ENCODE results near the gene CHRNB4.

Gene CHRNB4

GRCh38 chr15:78650022-78650421 is 9.0 kb upstream of the CHRNB4 start:
- Mint-ChIP-seq H3K4me1 (no peaks in the 10 kb centered on the region), H3K4me3 (no peak overlapping the region), H3K27me3 (no peaks in the 10 kb centered on the region), H3K9me3 (no peaks in the 10 kb centered on the region), H3K27ac (peak overlapping the region; percentile 22 to 28)
- DNase-seq (no peak), ATAC-seq (no peak)

- DNase-seq (no peak), ATAC-seq (no peak)
- no peak overlapping the region for H3K4me3 Mint-ChIP-seq
- H3K4me1 Mint-ChIP-seq = peaks cover 16% of the 10 kb centered on the region
- no peaks in the 10 kb centered on the region for H3K9me3 Mint-ChIP-seq
- no peaks in the 10 kb centered on the region for H3K27me3 Mint-ChIP-seq
- H3K27ac Mint-ChIP-seq = no peak overlapping the region
These were observed 4.0 kb upstream of the CHRNB4 start for GRCh38 chr15:78645009-78645408.

- peaks cover 15% of the 10 kb centered on the region for H3K27me3 Mint-ChIP-seq
- H3K27ac Mint-ChIP-seq = no peak overlapping the region
- ATAC-seq (no peak), DNase-seq (no peak)
- no peaks in the 10 kb centered on the region for H3K9me3 Mint-ChIP-seq
- H3K4me1 Mint-ChIP-seq = peaks cover 16% of the 10 kb centered on the region
- H3K4me3 Mint-ChIP-seq = no peak overlapping the region
These were observed 1.3 kb upstream of the CHRNB4 start for GRCh38 chr15:78642331-78642730.

- no peak for DNase-seq
- ATAC-seq = no peak
- Mint-ChIP-seq H3K27me3 (peaks cover 20% of the 10 kb centered on the region), H3K4me1 (peaks cover 16% of the 10 kb centered on the region), H3K27ac (no peak overlapping the region), H3K9me3 (no peaks in the 10 kb centered on the region), H3K4me3 (peak overlapping the region; percentile 31 to 75)
These were observed 802 bp upstream of the CHRNB4 start for GRCh38 chr15:78641749-78642275.

- Mint-ChIP-seq H3K27ac (no peak overlapping the region), H3K4me3 (peak overlapping the region; percentile 75 to 81), H3K27me3 (peaks cover 23% of the 10 kb centered on the region), H3K4me1 (peaks cover 16% of the 10 kb centered on the region), H3K9me3 (no peaks in the 10 kb centered on the region)
- ATAC-seq (peak; percentile 33), DNase-seq (no peak)
These were observed 396 bp downstream of the CHRNB4 start for GRCh38 chr15:78640527-78641101.

- Mint-ChIP-seq H3K4me1 (peaks cover 16% of the 10 kb centered on the region), H3K27ac (no peak overlapping the region), H3K4me3 (no peak overlapping the region), H3K9me3 (peaks cover under 1 to 1% of the 10 kb centered on the region in 2 donors), H3K27me3 (peaks cover 23% of the 10 kb centered on the region)
- DNase-seq (peak; percentile 41 to 48), ATAC-seq (peak; percentile 70)
These were observed 2.2 kb downstream of the CHRNB4 start for GRCh38 chr15:78638658-78639314.

- Mint-ChIP-seq H3K4me3 (no peak overlapping the region), H3K4me1 (peaks cover 16% of the 10 kb centered on the region), H3K27ac (no peak overlapping the region), H3K27me3 (peaks cover 27% of the 10 kb centered on the region), H3K9me3 (peaks cover 7 to 10% of the 10 kb centered on the region in 2 donors)
- DNase-seq (no peak), ATAC-seq (no peak)
These were observed 3.1 kb downstream of the CHRNB4 start for GRCh38 chr15:78637776-78638435.

GRCh38 chr15:78636378-78636859 is 4.6 kb downstream of the CHRNB4 start:
- H3K4me1 Mint-ChIP-seq = peaks cover 11% of the 10 kb centered on the region
- peaks cover 12 to 15% of the 10 kb centered on the region in 2 donors for H3K9me3 Mint-ChIP-seq
- H3K27ac Mint-ChIP-seq = no peak overlapping the region
- ATAC-seq = no peak
- no peak for DNase-seq
- no peak overlapping the region for H3K4me3 Mint-ChIP-seq
- peaks cover 31% of the 10 kb centered on the region for H3K27me3 Mint-ChIP-seq

GRCh38 chr15:78635346-78635745 is 5.7 kb downstream of the CHRNB4 start:
- H3K4me3 Mint-ChIP-seq = no peak overlapping the region
- peaks cover 31% of the 10 kb centered on the region for H3K27me3 Mint-ChIP-seq
- ATAC-seq (no peak), DNase-seq (no peak)
- no peak overlapping the region for H3K27ac Mint-ChIP-seq
- peaks cover under 1% of the 10 kb centered on the region for H3K4me1 Mint-ChIP-seq
- peaks cover 12 to 15% of the 10 kb centered on the region in 2 donors for H3K9me3 Mint-ChIP-seq

GRCh38 chr15:78634210-78635145 is 6.5 kb downstream of the CHRNB4 start:
- no peak for DNase-seq
- ATAC-seq = no peak
- Mint-ChIP-seq H3K4me1 (no peaks in the 10 kb centered on the region), H3K9me3 (peaks cover 12 to 15% of the 10 kb centered on the region in 2 donors), H3K27ac (no peak overlapping the region), H3K27me3 (peaks cover 31% of the 10 kb centered on the region), H3K4me3 (no peak overlapping the region)

GRCh38 chr15:78633348-78633747 is 7.7 kb downstream of the CHRNB4 start:
- Mint-ChIP-seq H3K27me3 (peaks cover 29% of the 10 kb centered on the region), H3K4me1 (no peaks in the 10 kb centered on the region), H3K9me3 (peaks cover 12 to 15% of the 10 kb centered on the region in 2 donors), H3K4me3 (no peak overlapping the region), H3K27ac (no peak overlapping the region)
- DNase-seq = no peak
- no peak for ATAC-seq

GRCh38 chr15:78630886-78631633 is 9.9 kb downstream of the CHRNB4 start:
- Mint-ChIP-seq H3K27me3 (peaks cover 23% of the 10 kb centered on the region), H3K9me3 (peaks cover 12 to 15% of the 10 kb centered on the region in 2 donors), H3K4me1 (no peaks in the 10 kb centered on the region), H3K27ac (no peak overlapping the region), H3K4me3 (no peak overlapping the region)
- ATAC-seq (no peak), DNase-seq (no peak)

GRCh38 chr15:78629716-78630065 is 11.3 kb downstream of the CHRNB4 start:
- H3K4me3 Mint-ChIP-seq = no peak overlapping the region
- ATAC-seq (no peak), DNase-seq (no peak)
- H3K27me3 Mint-ChIP-seq = peaks cover 25% of the 10 kb centered on the region
- H3K4me1 Mint-ChIP-seq = no peaks in the 10 kb centered on the region
- H3K27ac Mint-ChIP-seq = no peak overlapping the region
- H3K9me3 Mint-ChIP-seq = peaks cover 12 to 15% of the 10 kb centered on the region in 2 donors

GRCh38 chr15:78629031-78629715 is 11.8 kb downstream of the CHRNB4 start:
- H3K9me3 Mint-ChIP-seq = peaks cover 12 to 15% of the 10 kb centered on the region in 2 donors
- no peak for ATAC-seq
- peaks cover 29% of the 10 kb centered on the region for H3K27me3 Mint-ChIP-seq
- H3K4me1 Mint-ChIP-seq = no peaks in the 10 kb centered on the region
- H3K4me3 Mint-ChIP-seq = no peak overlapping the region
- DNase-seq = no peak
- H3K27ac Mint-ChIP-seq = no peak overlapping the region
